Ecto neural progenitor cell (in vitro differentiated cells): Measurements from ENCODE around the gene ZNF280C.

ENCODE experiments used
- DNase-seq: peaks from one replicate; pipeline ENCODE4 v3.0.0-alpha.2; 2018; ENCODE audit warnings: low spot score

The ZNF280C gene

GRCh38 chrX:130174937-130175336, 93.8 kb downstream of the ZNF280C start:
- no peak for DNase-seq

- DNase-seq = no peak
These were observed 94.5 kb downstream of the ZNF280C start for GRCh38 chrX:130174045-130174704.

GRCh38 chrX:130173190-130173895, 95.4 kb downstream of the ZNF280C start:
- DNase-seq = no peak

- DNase-seq = no peak
These were observed 96.4 kb downstream of the ZNF280C start for GRCh38 chrX:130172127-130172845.

GRCh38 chrX:130171446-130172126, 97.1 kb downstream of the ZNF280C start, which contains the start of gene RAB33A:
TSS of gene RAB33A (plus strand) at chrX:130171962. CDS start at chrX:130172063, 101 bp downstream.
- peak; percentile 58 for DNase-seq

GRCh38 chrX:130170752-130171445, 97.8 kb downstream of the ZNF280C start:
- DNase-seq = peak; percentile 80

GRCh38 chrX:130167040-130167439, 101.7 kb downstream of the ZNF280C start:
- DNase-seq = no peak

GRCh38 chrX:130166503-130166777, 102.3 kb downstream of the ZNF280C start:
- DNase-seq = no peak

- peak; percentile 94 for DNase-seq
These were observed 102.8 kb downstream of the ZNF280C start, which contains the start of gene AIFM1 for GRCh38 chrX:130165703-130166502. TSS of gene AIFM1 (minus strand) at chrX:130165841. CDS start at chrX:130165656, 185 bp downstream.

GRCh38 chrX:130165181-130165702, 103.5 kb downstream of the ZNF280C start:
- DNase-seq = no peak

- DNase-seq = no peak
These were observed 105.3 kb downstream of the ZNF280C start for GRCh38 chrX:130163398-130163797.

GRCh38 chrX:130162094-130162735, 106.5 kb downstream of the ZNF280C start:
- no peak for DNase-seq

GRCh38 chrX:130159776-130160175, 108.9 kb downstream of the ZNF280C start:
- DNase-seq = no peak

- DNase-seq = no peak
These were observed 110.4 kb downstream of the ZNF280C start for GRCh38 chrX:130158311-130158710.

GRCh38 chrX:130155564-130155963, 113.1 kb downstream of the ZNF280C start:
- DNase-seq = no peak
